ENCODE measurements around the gene DOP1A. TPM values are rescaled to one million over a fixed set of nuclear protein-coding genes. Genes with fewer than 3 reads are reported as not detected.

The DOP1A gene
- total RNA-seq, 1 donor from 2014 or later, result 4.4 TPM

DNA sequence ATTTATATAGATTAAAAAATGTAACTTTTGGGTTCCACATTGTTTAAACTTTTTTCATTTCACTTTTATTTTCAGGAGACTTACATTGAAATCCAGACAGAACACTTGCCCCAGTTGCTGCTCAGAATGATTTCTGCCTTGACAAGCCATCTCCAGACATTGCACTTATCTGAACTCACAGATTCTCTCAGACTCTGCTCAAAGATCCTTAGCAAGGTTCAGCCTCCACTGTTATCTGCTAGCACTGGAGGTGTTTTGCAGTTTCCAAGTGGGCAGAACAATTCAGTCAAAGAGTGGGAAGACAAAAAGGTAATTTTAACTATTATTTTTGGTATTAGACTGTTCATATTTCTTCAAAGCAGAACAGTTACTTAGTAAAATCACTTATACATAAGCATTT, 58.0 kb downstream of the DOP1A start:
- TF ChIP-seq, protein P1, sequence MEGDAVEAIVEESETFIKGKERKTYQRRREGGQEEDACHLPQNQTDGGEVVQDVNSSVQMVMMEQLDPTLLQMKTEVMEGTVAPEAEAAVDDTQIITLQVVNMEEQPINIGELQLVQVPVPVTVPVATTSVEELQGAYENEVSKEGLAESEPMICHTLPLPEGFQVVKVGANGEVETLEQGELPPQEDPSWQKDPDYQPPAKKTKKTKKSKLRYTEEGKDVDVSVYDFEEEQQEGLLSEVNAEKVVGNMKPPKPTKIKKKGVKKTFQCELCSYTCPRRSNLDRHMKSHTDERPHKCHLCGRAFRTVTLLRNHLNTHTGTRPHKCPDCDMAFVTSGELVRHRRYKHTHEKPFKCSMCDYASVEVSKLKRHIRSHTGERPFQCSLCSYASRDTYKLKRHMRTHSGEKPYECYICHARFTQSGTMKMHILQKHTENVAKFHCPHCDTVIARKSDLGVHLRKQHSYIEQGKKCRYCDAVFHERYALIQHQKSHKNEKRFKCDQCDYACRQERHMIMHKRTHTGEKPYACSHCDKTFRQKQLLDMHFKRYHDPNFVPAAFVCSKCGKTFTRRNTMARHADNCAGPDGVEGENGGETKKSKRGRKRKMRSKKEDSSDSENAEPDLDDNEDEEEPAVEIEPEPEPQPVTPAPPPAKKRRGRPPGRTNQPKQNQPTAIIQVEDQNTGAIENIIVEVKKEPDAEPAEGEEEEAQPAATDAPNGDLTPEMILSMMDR (conservative IDR thresholded peaks at IDR 0.05; ENCODE audit: low read depth, low read length), result no peak
- no peak for DNase-seq (ENCODE audit: low read depth)
- no peak overlapping the region for H3K4me3 ChIP-seq (ENCODE audit: low read depth, low read length)

DNA sequence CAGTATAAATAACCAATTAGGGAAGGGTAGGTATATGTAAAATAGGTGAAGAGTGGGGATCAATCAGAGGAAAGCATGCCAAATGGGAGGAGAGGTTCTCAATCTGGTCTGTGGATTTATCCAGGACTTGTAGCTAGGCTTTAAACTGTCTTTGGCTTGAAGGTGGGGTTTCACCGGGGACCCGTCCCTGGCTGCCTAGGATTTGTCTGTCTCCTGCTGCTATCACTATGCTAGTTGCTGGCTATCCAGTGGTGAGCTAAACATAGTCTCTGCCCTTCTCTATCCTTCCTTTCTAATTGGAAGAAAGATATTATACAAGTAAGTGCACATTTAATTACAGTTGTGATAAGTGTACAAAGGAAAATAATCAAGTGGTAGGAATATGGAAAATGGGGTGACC, 58.8 kb downstream of the DOP1A start:
- TF ChIP-seq, protein P1 (conservative IDR thresholded peaks at IDR 0.05; ENCODE audit: low read depth, low read length), result no peak
- no peak for DNase-seq (ENCODE audit: low read depth)
- H3K4me3 ChIP-seq (ENCODE audit: low read depth, low read length), result no peak overlapping the region

DNA sequence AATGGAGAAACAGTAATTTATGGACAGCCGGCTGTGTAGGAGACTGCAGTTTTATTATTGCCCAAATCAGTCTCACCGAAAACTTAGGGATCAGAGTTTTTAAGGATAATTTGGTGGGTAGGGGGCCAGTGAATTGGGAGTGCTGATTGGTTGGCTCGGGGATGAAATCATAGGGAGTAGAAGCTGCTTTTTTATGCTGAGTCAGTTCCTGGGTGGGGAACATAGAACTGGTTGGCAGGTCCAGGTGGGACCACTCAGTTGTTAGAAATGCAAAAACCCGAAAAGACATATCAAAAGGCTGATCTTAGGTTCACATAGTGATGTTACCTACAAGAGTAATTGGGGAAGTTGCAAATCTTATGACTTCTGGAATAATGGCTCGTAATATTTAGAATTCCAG, 59.3 kb downstream of the DOP1A start:
- TF ChIP-seq, protein P1 (conservative IDR thresholded peaks at IDR 0.05; ENCODE audit: low read depth, low read length), result no peak
- DNase-seq (ENCODE audit: low read depth), result no peak
- no peak overlapping the region for H3K4me3 ChIP-seq (ENCODE audit: low read depth, low read length)

DNA sequence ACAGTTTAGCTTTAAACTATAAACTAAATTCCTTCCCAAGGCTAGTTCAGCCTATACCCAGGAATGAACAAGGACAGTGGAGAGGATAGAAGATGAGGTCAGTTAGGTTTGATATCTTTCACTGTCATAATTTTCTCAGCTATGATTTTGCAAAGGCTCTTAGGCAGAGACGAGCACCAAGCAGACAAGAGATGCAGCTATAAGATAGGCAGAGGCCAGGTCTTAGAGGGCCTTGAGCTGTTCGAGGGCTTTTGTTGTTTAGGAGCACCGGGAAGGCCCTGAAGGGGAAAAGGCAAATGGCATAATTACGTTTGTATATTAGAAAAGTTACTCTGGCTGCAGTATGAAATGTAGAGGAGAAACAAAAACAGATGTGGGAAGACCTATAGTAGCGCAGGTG, 59.8 kb downstream of the DOP1A start:
- TF ChIP-seq, protein P1 (conservative IDR thresholded peaks at IDR 0.05; ENCODE audit: low read depth, low read length), result no peak
- DNase-seq (ENCODE audit: low read depth), result no peak
- no peak overlapping the region for H3K4me3 ChIP-seq (ENCODE audit: low read depth, low read length)

DNA sequence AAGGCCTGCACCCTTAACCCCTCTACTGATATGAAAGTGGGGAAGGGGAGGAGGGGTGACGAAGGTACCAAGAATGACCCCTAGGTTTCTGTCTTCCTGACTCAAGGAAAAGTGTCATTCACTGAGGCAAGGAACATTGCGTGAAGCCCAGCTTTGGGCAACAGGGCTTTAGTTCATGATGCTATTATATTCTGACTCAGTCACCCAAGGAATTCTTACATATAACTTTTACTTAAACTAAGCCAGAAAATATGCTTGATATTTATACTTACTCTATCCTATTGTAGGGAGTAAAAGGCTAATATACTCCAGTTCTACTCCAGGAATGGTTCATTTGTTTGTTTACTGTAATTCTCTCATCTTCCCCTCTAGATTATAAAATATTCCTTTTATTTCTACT, 60.5 kb downstream of the DOP1A start:
- H3K4me3 ChIP-seq (ENCODE audit: low read depth, low read length), result no peak overlapping the region
- no peak for DNase-seq (ENCODE audit: low read depth)
- TF ChIP-seq, protein P1 (conservative IDR thresholded peaks at IDR 0.05; ENCODE audit: low read depth, low read length), result no peak

DNA sequence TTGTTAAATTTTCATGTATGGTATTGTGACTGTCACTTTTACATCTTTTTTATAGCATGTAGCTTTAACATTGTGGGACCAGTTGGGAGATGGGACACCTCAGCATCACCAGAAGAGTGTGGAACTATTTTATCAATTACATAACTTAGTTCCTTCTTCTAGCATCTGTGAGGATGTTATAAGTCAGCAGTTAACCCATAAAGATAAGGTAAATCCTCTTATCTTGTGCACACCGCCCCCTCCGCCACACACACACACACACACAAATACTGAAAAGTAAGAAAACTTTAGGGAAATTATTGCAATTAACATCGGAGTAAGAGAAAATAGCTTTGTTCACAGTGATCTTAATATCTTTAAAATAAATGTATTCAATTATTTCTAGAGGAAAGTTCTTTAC, 64.7 kb downstream of the DOP1A start:
- no peak for DNase-seq (ENCODE audit: low read depth)
- no peak overlapping the region for H3K4me3 ChIP-seq (ENCODE audit: low read depth, low read length)
- TF ChIP-seq, protein P1 (conservative IDR thresholded peaks at IDR 0.05; ENCODE audit: low read depth, low read length), result no peak

DNA sequence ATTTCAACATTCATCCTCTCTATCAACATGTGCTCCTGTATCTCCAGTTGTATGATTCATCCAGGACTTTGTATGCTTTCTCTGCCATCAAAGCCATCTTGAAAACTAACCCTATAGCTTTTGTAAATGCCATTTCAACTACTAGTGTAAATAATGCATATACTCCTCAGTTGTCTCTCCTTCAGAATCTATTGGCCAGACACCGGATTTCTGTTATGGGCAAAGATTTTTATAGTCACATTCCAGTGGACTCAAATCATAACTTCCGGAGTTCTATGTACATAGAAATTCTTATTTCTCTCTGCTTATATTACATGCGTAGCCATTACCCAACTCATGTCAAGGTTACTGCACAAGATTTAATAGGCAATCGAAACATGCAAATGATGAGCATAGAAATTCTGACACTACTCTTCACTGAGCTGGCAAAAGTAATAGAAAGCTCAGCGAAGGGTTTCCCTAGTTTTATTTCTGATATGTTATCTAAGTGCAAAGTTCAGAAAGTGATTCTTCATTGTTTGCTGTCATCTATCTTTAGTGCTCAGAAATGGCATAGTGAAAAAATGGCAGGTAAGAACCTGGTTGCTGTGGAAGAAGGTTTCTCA, 70.7 kb downstream of the DOP1A start:
- DNase-seq (ENCODE audit: low read depth), result no peak
- no peak overlapping the region for H3K4me3 ChIP-seq (ENCODE audit: low read depth, low read length)
- TF ChIP-seq, protein P1 (conservative IDR thresholded peaks at IDR 0.05; ENCODE audit: low read depth, low read length), result no peak

Data from epithelial cell of proximal tubule (primary cell).